Muscle of arm (tissue), 12 donors: ENCODE measurements around the gene LSP1. TPM values are rescaled to one million over a fixed set of nuclear protein-coding genes. Genes with fewer than 3 reads are reported as not detected.

Experiments
- DNase-seq: peaks from one replicate; pipeline ENCODE4 v3.0.0-alpha.2; 2013
- polyA plus RNA-seq, 12 donors: library from polyadenylated mRNA; unstranded; fragments of 120-200 nt; gene quantifications; one replicate each; pipeline ENCODE4 v1.2.1, GENCODE V29; 2013; ENCODE audit not compliant: insufficient read length in 12 of 12

LSP1 gene
- polyA plus RNA-seq, 12 donors, result 18.6 to 79.7 (median 52.5) TPM; not detected in 1

DNA sequence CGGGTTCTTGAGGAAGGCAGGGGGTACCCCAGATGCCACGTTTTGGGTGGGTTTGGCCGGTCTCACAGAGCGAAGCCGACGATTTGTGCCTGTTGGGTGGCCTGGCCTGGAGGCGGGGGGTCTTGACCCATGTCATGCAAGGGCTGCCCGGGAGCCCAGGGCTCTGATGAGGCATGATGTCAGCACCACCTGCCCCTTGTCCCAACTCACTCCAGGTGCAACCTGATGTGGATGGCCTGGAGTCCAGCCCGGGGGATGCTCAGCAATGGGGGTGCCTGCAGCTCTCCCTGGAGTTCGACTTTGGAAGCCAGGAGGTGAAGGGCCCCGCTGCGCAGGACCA is 17.2 kb upstream of the LSP1 start:
- no peak for DNase-seq

- DNase-seq, result no peak
Measured at GRCh38 chr11:1836011-1836945, 16.6 kb upstream of the LSP1 start.

DNA sequence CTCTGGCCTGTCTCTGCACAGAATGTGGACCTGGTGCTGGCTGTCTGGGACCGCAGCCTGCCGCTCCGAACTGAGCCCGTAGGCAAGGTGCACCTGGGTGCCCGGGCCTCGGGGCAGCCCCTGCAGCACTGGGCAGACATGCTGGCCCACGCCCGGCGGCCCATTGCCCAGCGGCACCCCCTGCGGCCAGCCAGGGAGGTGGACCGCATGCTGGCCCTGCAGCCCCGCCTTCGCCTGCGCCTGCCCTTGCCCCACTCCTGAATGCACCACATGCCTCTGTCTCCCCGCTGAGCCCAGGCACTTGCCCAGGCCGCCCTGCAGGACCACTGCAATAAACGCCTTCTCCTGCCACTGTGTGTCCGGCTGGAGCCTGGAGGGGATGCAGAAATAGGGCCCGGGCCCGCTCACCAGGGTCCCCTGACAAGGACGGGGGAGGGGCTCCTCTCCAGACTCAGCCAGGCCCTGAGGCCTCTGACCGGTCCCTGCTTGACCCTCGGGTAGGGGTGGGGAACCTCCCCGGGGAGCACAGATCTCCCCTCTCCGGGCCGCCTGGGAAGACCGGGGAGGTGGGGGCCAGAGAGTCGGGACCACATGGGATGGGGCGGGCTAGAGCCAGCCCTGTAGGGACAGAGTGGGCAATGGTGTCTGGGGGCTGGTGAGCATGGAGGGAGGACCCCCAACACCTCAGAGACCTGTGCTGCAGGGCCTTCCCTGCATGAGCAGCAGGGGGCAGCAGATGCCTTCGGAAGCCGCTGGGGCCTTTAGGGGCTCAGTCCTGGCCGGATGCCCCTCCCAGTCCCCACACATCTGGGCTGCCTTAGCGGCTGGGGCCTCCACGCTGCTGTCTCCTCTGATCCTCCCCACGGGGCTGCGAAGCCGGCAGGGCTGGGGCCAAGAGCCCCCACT is 15.5 kb upstream of the LSP1 start:
- peak; percentile 86 for DNase-seq

GRCh38 chr11:1838077-1838425 is 14.8 kb upstream of the LSP1 start:
- DNase-seq, result no peak

- DNase-seq, result no peak
Measured at GRCh38 chr11:1838426-1839144, 14.3 kb upstream of the LSP1 start, which contains the start of gene TNNI2. Gene TNNI2 (plus strand): TSS chr11:1838981. CDS start chr11:1839697, 716 bp downstream.

DNA sequence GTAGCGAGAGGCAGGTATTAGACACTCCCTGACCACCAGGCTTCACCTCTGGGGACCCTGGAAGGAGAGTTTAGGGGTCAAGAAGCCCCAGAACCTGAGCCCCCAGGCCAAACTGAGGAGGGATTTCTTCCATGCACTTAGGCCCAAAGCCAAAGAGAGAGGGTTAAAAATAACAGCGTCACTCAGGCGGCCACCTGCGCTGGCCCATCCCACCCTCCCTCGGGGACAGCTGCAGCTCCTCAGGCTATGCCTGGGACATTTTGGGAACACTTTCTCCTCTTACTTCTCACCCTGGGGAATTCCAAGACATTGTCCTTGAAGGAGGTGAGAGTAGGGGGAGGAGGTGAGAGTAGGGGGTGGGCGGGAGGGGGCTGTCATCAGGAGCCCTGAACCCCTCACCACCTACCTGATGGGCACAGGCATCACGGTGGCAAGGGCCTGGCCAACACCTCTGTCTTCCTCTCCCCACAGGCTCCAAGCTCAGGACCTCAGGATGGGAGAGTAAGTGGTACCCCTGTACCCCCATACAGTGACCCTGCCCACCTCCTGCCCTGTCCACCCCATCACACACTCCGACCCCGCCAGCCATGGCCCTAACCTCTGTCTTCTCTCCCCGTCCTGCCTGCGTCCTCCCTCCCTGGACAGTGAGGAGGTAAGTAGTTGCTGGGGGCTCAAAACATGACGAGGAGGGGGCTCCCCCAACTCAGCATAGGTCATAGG is 13.5 kb upstream of the LSP1 start:
- DNase-seq, result no peak

DNA sequence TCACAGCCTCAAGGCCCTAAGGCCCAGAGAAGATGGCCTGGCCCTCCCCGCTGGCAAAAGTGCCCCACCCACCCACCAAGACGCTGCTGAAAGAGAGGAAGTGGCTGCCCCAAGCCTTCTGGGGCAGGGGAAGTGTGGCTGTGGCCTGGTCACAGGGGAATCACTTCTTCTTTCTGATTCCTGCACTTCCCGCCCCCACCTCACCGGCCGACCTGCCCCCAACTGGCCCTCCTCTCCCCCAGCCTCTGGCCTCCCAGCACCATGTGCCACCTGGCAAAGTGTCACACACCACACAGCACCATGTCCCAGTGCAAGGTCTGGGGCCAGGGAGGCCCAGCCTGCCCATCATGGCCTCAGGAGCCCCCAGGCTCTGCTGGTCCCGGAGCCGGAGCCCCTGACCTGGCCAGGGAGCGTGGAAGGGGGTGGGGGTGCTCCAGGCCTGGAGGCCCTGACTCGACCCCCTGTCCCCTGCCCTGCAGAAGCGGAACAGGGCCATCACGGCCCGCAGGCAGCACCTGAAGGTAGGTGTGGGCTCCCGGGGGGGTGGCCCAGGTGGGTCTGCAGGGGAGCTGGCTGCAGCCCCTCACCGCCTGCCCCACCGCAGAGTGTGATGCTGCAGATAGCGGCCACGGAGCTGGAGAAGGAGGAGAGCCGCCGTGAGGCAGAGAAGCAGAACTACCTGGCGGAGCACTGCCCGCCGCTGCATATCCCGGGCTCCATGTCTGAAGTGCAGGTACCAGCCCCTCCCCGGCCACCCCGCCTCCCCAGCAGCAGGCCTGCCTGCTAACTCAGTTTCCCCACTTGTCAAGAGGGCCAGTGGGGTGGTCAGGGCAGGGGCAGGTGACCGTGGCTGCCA is 12.7 kb upstream of the LSP1 start:
- DNase-seq, result no peak

GRCh38 chr11:1840780-1841480 is 12.0 kb upstream of the LSP1 start:
- no peak for DNase-seq

DNA sequence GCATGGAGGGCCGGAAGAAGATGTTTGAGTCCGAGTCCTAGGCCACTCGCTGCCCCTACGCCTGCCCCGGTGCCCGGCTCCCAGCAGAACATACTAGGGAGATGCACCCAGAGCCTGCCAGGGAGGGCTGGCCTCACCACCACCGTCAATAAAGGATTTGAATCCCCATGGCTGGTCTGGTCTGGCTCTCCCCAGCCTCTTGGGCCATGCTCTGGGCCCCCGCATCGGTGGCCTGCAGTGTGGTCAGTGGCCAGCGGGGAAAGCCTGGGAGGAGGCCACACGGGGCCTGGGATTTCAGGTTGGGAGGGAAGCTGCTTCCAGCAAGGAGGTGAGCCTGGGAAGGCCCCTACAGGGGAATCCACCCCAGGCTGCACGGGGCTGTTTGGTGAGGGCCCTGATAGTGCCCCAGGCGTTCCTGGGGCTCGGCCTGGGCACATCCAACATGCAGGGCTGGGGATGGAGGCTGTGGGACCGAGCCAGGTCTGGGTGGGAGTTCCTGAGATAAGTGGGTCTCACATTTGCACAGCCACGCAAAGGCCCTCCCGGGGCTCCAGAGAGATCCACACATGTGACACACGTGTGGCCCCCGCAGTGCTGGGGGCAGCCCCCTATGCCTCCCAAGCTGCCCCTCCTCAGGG is 11.3 kb upstream of the LSP1 start:
- no peak for DNase-seq

DNA sequence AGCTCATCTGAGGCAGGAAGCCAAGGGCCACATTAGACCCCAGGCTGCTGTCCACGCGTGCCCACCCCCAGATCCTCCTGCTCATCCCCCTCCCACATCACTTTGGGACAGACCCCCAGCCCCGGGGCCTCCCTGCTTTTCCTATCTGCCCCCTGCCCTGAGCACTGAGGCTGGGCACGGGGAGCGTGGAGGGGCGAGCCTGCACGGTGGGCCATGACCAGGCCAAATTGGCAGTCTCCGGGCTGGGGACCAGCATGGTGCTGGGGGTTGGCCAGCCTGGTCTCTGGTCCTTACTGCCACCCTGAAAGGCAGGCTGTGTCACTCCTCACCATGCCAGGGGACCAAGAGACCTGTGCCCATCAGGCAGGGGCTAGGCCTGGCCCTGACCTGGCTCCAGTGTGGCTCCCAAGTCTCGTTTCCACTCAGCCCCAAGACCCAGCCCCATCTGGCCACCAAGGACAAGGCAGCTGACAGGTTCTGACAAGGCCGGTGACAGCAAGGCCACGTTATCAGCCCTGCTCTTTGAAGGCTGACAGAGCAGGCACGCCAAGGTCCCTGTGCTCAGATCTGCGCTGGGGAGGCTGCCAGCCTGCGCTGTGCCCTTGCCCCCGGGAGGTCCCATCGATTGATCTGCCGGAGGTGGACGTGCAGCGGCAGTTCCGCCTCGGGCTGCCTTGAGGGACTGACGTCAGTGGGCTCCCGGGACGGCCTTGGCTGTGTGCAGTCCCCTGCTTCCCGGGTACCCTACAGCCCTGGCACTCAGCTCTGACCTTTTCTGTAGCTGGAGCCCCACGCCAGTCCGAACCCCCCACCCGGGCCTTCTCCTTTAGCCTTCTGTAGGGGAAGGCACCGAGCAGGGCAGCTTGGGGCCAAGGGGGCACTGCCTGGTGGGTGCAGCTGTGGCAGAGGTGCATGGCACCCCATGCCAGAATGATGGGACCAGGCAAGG is 10.5 kb upstream of the LSP1 start:
- DNase-seq, result no peak

DNA sequence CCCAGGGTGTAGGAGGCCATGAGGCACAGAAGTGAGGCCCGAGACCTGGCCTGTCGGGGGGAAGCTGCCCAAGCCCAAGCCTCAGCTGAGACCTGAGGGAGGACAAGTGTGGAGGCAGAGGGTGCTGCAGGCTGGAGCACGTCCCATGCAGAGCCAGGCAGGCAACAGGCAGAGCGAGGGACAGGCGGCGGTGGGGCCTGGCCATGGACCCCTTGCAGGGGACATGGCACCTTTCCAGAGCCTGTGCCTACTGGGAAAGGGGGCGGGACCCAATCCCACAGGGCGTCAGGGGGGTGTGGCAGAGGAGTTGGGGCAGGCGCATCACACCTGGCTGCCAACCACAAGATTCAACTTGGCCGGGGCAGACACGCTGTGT is 9.8 kb upstream of the LSP1 start:
- DNase-seq, result no peak

DNA sequence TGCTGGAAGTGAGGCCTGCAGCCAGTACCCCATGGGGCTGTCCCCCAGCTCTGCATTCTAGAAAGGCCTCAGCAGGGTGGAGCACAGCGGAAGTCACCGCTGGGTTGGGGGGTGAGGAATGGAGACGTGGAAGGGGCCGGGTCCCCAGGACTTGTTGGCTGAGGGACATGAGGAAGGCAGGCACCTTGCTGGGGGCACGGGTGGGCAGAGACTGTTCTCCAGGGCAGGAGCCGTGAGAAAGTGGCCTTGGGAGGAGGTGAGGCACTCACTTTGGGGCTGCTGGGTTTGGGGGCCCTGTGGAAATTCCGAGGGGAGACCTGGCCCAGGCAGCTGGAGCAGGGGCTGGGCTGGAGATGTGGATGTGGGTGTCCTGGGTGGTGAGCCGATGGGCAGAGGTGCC is 9.1 kb upstream of the LSP1 start:
- no peak for DNase-seq

GRCh38 chr11:1844221-1845094 is 8.4 kb upstream of the LSP1 start:
- DNase-seq, result no peak

DNA sequence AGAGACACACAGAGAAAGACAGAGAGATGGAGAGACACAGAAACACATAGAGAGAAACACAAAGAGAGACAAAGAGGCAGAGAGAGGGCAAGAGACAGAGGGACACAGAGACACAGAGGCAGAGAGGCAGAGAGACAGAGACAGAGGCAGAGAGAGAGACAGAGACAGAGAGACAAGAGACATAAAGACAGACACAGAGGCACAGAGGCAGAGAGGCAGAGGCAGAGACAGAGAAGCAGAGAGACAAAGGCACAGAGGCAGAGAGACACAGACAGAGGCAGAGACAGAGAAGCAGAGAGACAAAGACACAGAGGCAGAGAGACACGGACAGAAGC is 7.8 kb upstream of the LSP1 start:
- no peak for DNase-seq

GRCh38 chr11:1845561-1846452 is 7.1 kb upstream of the LSP1 start:
- no peak for DNase-seq

DNA sequence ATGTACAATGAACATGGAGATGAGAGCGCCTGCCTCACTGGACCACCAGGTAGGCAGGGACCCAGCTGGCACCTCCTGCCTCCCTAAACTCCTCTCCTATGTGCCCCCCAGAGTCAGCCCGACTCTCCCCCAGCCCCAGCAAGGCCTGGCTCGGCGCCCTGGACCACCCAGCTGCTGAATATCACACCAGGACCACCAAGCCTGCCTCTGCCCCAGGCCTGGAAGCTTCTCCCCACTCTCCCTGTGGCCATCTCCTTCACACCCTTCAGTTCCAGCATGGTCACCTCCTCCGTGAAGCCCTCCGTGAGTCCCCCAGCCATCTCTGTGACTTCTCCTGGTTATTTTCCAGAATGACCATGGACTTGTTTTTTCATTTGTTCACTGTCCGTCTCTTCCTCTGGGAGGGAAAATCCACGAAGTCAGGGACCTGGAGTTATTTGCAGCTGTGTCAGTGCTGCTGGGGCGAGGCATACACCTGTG is 6.4 kb upstream of the LSP1 start:
- DNase-seq, result no peak
